Hematopoietic multipotent progenitor cell (in vitro differentiated cells): ENCODE results near the gene NR2F1-AS1. TPM values are rescaled to one million over a fixed set of nuclear protein-coding genes. Genes with fewer than 3 reads are reported as not detected.

ENCODE experiments used
- DNase-seq, 3 donors: peaks; one replicate each; pipeline ENCODE4 v3.0.0-alpha.2; 2011 to 2015; ENCODE audit warnings: low read depth in 2 of 3, low spot score in 2 of 3
- total RNA-seq: library from RNA; depleted of rRNA; stranded (reverse); fragments of >200 nt; gene quantifications from one replicate; pipeline ENCODE4 v1.2.3, GENCODE V29; 2012

NR2F1-AS1 gene
- total RNA-seq, 1 donor, result not detected

DNA sequence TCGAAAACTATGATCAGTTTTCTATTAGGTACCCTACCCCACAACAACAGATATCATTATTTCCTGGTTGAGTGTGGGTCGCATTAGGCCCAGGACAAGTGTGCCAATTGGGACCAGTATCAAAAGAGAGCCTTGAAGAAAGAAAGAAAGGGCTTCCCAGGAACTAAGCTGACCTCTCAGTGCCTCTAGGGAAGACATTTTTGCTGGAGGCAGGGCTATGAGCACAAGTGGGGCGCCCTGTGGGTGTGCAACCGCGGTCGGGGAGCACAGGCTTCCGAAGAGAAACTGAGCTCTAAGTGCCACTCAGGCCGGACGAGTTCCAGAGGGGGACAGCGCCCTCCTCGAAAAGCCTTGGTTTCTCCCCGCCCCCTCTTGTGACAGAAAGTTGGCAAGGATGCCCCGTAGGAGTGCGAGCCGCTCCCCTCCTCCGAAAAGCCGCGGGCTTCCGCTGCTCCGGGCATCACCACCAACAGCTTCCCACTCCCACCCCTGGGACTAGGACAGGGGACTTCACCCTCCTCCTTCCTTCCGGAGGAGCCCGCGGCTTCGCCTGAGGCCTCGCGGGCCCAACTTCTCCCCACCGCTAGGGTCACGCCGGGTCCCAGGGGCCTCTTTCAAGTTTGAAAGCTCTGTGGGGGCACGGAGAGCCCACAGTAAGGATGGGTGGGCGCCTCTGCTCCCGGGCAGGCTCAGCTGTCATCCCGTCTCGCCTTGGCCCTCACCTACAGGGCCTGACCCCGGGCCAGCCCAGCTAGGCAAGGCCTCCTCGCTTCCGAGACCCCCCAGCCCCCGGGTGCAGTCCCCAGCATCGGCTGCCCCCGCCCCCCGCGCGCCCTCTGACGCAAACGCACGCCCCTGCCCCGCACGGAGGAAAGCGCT is 2.0 kb downstream of the NR2F1-AS1 start:
- no peak for DNase-seq

DNA sequence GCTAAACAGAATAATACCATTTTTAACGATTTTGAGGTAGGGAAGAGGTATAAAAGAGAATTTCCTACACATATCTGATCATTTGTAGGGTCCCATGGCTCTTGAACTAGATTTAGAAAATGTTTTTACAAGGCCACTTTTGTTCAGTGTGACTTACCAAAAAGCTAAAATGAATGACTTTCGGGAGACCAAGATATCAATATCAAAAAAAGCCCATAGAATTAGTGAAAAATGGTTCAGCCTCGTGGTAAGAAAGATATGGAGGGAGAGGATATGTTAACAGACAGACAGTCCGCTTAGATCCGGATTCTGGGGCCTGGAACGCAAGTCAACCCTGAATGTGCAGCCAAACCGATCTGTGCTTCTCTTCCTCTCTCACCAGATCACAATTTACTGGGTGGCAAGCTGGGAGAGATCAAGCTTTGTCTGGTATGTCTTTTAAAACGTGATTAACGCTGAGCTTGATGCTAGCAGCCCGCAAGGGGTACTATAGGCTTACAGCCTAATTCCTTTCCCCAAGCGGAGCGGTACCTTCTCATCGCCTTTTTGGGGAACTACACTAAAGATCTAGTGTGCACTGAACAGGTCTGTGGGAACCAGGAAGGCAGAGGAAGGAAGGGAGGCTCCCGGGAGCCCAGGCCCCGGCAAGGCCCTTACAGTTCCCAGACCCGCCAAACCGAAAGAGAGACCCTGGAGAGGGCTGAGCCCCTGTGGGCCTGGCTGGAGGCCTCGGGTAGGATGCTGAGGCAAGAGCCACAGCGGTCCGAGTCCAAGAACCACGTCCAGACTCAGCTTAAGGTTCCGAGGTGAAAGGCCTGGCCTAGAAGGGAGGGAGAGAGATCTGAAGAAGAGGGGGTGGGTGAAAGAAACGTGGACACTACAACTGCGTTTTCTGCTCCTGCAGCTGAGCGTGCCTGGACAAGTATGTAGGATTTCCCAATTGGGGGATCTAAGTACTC is 2.9 kb downstream of the NR2F1-AS1 start:
- DNase-seq, result no peak

DNA sequence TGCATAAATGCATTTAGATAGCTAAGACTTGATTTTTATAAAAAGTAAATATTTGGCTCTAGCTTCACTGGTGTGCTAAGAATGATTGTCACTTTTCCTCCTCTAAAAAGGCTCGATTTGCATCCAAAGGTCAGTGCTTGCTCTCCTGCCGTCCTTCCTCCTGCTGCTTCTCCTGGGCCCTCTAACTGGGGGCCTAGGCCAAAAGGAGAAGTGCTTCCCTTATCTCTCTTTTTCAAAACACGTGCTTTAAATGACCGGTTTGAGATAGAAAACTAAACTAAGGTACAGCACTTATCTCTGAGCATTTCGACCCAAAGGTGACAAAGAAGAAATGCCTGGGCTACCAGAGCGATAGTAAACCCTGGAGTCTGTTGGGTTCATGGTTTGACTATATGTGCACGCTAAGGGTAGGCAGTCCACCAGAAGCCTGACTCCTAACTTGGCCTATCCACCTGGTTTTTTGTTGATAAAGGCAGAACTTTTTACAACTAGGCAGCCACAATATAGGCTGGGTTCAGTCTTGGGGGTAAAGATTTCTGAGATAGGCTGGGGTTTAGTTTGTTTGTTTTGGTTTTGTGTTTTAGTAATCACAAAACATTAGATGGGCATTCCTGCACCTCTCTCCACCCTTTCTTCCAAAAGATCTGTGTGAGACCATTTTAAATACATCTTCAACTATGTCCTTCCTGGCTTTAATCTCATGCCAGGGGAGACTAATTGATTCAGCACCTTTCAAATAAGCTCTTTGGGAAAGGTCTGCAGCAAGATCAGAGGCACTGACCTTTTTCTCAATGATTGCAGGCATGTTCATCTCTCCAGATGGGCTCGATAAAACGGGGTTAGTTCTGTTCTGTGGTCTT is 3.8 kb downstream of the NR2F1-AS1 start:
- DNase-seq, result no peak

DNA sequence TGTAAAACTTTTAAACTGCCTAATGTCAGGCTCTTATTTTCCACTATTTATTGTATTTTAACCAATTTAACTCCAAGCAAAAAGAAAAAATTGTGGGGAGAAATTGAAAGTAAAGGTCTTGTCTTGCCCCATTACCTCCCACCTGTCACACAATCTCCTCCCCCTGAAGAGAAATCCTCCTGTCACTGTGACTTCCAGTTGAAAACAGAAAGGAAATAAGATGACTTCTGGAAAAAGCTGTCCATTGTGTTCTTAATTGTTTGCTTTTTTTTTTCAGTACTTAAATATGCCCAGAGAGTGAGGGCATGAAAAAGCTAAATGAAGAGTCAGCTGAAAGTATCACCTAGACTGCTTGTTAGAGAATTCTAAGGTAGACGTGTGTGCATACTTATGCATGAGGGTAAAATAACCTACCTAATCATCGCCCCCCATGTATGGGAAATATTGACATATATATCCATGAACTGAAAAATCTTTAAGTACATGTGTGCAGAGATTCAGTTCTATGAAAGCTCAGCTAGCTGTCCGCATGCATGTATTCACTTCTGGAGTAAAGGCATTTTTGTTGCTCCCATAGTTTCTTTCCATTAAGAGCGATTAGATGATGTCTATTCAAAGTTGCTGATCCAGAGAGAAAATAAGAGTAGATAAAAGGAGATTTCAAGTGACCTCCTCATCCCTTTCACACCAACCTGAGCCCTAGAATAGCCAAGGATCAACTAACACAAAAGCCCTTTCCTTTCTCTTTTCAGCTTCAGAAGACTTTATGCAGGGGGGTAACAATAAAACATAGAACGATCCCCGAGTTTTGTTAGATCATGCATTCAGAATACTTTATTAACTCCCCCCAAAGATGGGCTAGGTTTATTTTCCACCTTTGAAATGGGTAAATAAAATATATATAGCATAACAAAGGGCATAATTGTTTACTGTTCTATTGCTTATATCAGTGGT is 5.3 kb downstream of the NR2F1-AS1 start:
- no peak for DNase-seq

DNA sequence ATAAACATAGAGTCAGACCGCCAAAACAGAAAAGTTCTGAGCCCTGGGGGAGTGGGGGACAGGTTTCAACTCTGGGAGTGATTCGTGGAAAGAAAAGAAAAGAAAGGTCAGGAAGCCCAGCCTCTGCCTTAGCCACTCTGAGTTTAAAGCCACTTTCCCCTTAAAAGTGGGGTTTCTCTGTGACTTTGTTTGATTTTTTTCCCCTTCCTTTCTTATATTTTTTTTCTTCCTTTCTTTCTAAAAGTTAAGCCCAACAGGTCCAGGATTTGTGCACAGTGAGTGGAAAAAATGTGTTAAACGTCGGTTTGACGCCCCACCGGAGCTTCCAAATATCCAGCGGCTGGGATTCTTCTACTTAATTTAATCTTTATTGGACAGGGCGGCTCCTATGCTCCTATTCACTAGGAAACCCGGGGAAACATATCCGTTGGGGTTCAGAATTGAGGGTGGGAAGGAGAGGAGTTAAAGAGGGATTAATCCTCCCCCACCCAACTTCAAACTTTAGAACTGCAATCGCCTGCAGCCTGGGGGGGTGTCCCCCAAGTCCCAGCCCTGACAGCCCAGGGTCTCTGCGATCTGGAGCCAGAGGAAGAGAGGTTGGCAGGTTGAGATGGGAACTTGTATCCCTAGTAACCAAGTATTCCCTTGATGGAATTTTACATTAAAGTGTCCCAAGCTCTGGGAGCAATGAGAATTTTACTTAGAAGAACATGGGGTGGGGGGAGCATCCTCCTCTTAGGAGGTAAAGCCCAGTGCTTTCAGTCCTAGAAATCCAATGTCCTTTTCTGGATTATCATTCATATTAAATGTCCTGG is 6.3 kb downstream of the NR2F1-AS1 start:
- DNase-seq, result no peak

DNA sequence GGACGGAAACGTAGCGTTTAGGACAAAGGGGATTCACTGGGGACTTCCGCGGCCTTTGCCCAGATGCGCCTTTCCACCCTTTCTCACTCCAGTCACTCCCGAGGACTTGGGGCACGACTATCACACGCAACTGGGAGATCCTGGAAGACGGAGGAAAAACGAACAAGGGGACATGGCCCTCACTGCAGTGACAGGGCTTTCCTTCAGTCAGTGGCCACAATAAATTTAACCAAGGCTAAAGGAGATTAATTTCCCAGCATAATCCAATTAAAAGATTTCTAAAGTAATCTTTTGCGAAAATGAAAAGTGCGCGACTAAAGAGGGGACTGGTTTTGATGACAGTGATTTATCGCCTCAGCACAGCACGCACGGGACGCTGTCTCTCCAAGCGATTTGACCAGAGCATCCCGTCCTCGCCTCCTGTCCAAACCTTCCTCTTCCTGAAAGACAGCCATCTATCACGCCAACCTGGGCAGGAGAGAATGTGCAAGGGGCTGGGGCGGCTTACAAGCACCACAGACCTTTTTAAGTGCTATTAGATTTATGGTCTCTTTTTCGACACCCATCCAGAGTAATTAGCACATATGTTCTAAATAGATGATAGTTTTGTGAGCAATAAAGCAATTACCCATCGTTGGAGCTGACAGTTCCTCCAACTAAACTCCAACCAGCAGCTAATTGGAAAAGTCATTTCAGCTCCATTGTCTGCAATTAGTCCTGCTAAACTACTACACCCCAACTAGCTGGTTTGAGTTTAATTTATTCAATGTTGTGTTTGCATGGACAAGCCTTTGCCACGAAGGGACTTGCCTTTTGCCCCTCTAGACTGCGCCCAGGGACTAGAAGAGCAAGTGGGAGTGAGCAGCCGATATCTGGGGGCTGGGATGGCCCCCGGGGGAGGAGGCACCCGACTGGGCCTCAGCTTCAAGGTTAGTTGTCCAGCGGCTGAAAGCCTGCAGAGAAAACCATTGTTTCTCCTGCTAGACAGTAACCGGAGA is 7.4 kb downstream of the NR2F1-AS1 start:
- no peak for DNase-seq

DNA sequence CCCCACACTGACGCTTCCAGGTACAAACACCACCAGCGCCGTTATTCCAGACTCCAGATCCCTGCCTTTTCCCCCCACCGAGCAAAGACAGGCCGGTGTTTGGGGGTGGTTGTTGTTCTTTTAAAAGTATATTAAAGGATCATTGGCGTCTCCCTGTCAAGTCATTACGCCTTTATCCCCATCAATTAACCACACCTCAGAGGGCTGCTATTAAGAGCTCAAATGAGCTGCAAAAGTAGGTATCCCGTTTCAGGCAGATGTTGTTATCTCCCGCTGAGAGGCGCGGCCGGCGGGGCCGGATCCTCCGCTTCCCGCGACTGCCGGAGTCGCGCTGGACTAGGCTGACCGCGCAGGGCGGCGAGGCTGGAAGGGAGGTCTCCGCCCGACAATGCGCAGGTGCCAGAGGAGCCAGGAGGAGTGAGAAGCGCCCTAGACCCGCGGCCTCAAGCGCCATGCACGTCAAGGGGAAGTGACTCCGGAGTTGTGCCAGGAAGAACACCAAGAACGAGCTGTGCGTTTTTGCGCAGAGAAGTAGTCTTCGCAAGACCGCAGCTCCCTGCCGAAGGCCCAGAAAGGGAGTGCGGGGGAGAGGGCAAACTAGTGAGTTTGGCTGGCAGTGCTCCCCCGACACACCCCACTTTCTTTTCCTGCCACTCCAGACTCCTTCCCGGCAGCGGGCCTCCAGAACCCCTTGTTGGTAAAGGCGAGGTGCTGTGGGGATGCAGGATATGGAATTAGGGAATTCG is 8.2 kb downstream of the NR2F1-AS1 start:
- no peak for DNase-seq

DNA sequence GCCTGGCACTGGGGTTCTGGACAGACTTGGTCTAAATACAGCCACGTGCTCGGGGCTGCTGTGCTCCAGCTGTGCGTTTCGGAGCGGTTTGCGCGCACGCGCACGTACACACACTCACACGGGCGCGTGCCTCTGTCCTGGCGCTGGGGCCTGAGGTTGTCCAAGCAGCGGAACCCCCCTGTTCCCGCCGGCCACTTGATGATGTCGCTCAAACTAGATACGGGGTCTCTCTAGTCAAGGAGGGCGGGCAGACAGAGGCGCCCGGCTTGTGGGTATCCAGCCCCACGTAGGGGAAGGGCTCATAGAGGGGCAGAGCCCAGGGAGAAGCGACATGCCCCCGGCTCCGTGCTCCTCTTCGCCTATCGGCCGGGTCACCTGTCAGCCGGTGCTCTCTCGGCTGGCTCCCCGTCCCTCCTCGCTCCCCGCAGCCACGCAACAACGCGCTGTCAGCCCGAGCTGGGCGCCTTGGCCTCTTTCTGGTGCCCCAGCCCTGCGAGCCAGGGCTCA is 8.9 kb downstream of the NR2F1-AS1 start:
- DNase-seq, result no peak

DNA sequence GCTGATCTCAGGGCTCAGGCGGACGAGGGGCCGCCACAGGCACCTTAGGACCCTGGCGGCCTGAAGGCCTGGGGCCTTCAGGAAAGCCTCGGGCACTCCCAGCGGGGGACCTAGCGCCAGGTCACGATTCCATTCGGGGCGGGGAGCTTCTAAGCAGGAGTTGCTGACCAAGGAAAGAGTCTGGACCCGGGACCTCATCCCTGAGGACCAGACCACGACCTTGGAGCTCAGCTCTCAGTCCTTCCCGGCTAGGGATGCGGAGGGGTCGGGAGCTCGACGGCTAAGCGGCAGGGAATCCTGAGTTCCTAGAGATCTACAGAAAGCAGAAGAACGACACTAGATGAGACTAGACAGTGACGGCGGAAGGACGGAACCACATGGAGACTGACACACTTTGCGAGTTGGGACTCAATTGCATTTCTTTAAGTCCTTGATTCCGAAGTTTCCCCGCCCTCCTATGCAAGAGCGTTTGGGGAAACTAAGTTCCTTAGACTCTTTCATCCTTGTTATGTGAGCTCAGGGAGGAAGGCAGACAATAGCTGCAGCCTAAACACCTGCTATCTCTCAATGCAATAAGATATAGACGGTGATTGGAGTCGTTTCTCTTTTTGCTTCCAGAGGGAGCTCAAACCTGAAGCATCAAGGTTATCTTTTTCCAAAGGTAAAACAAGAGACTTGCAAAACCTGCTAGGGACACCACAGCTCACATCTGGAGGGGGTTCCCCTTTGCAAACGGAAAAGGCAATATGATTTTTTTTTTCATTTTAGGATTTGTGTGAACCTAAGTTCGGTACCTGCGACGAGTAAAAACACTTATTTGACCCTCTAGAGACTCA is 9.7 kb downstream of the NR2F1-AS1 start:
- no peak for DNase-seq

DNA sequence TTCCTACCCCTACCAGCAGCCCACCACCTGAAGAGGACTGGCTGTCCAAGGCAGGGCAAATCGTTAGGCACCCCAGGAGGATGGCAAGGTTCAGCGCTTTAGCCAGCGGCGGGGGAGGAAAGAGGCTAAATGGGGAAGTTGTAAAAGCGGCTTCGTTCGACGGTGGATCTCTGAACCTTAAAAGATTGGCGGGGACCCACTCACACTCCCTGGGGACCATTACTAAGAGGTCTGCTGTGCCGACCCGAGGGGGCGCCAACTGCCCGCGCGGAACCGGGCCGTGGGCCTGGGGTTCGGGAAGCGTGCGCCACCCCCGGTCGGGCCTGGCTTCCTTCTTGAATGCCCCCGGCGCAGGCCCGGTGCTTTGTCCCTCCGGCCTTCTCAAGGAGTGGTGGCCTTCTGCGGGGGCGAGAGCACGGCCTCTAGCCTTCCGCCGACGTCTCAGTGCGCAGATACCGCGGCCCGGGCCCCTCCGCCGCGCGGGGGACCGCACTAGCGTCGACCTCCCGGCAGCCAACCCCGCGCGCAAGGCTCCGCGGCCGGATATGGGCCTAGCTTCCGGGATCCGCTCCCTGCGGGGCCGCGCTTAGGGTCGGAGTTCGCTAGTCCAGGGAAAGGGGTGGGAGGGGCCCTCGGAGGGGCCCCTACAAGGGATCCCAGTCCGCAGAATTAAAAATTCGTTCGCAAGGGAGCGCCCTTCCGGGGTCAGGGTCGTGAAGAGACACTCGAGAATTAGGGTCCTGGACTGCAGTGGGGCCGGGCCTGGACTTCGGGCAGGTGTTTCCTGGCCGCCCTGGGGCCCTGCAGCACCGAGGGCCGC is 10.5 kb downstream of the NR2F1-AS1 start:
- no peak for DNase-seq

DNA sequence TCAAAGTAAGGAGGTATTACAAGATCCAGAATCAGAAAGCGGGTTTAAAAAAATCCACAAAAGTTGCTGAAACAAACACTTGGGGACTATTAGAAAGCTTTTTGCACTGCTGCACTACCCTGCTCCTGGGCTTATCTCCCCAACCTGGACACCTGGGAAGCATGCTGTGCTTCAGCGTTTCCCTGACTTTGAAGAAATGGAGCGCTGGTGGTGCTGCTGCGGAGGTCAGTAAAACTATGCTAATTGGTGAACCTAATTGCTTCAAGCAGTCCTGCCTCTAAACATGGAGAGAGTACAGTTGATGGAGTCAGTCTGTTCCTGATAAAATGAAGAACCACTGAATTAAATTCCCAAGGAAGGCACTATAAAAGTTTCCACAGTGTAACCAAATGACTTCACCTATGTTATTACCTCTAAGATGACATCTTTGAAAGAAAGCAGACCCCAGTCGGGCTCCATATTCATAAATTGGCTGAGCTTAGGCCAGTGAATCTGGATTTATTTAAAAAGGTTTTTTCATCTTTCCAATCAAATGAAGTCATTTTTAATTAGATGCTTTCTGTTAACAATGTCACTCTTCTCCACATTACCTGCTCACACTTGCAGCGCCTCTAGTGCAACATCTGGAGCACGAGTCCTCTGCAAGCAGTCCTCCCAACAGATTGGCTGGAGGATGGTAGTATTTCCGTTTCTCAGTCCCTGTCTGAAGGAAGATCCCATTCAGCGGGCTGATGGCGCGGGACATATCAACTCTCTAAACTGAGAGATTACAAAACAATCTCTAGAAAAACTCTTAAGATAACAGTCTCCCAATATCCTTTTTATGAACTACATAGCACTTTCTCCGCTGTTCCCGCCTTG is 11.5 kb downstream of the NR2F1-AS1 start:
- DNase-seq, result no peak

DNA sequence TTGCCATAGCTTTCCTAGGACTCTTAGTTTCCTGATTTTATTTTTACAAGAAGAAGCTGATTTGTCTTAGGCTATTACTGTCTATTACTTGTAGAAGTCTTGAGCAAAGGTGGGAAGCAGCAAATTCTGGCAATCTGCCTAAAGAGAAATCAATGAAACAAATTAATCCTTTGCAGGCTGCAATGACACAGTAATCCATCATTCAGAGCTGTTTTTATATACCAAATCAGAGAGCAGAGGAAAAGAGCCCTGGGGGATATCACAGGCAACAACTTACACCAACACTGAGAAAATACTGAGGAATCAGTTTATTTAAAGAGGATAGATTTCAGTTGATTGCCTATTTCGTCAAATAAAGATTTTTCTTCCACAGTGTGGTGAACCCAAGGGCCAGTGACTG is 13.6 kb downstream of the NR2F1-AS1 start:
- no peak for DNase-seq

DNA sequence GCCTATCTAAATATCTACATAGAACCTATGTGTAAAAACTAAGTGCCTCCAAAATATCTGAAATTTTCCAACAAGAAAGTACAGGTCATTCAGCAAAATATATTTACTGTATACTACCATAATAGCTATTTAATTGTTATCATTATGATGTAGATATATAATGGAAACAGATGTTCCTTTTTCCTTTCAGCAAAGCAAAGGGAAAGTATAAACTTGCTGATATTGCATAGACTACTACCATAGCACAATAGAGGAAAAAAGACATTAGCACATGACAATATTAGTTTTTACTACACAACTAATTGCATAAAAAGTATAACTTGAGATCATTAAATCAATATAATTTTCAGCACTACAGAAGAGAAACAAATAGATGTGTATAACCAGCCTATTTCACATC is 14.9 kb downstream of the NR2F1-AS1 start:
- no peak for DNase-seq
